GM20000 (cell line): ENCODE results near the gene FOSL2.

ENCODE experiments used
- DNase-seq: peaks from one replicate; pipeline ENCODE4 v3.0.0; 2012; ENCODE audit warnings: low spot score
- CTCF ChIP-seq: IDR thresholded peaks from 2 replicates; pipeline ENCODE4 v1.5.1; 2012; ENCODE audit warnings: mild to moderate bottlenecking, control low read depth; ENCODE audit errors: extremely low read depth, missing control alignments

Gene FOSL2

GRCh38 chr2:28382755-28383154, 9.9 kb upstream of the FOSL2 start:
- no peak for TF ChIP-seq CTCF
- DNase-seq = no peak

GRCh38 chr2:28387082-28387960, 5.3 kb upstream of the FOSL2 start:
- TF ChIP-seq CTCF = no peak
- DNase-seq = no peak

- TF ChIP-seq CTCF = no peak
- no peak for DNase-seq
Measured at GRCh38 chr2:28389399-28390240, 3.0 kb upstream of the FOSL2 start.

GRCh38 chr2:28390241-28390745, 2.4 kb upstream of the FOSL2 start:
- TF ChIP-seq CTCF = no peak
- peak; percentile 88 for DNase-seq

GRCh38 chr2:28390746-28391563, 1.7 kb upstream of the FOSL2 start:
- DNase-seq = no peak

More at GRCh38 chr2:28390746-28391563, 1.7 kb upstream of the FOSL2 start:
- TF ChIP-seq CTCF = no peak
